H1 (cell line): ENCODE results near the gene ZNF443. TPM values are rescaled to one million over a fixed set of nuclear protein-coding genes. Genes with fewer than 3 reads are reported as not detected.
A peak's percentile ranks its signal among the peaks of the same experiment; 100 is the strongest.

ENCODE experiments used
- CTCF ChIA-PET: fragments of 300-600 bp; sonication (Branson Sonifier 250); formaldehyde crosslinking; loops from one replicate; lab custom pipeline; 2021; ENCODE audit not compliant: partially characterized antibody; lab: Charles Lee
- POLR2A ChIA-PET: fragments of 300-600 bp; sonication (Branson Sonifier 250); formaldehyde crosslinking; loops from one replicate; lab custom pipeline; 2021; ENCODE audit warnings: inconsistent platforms; ENCODE audit not compliant: partially characterized antibody; lab: Charles Lee
- DNase-seq, 2 experiments: peaks; one replicate each; pipeline versions ENCODE4 v3.0.0 to v3.0.0-alpha.2; 2010 to 2022; ENCODE audit warnings: low spot score in 2 of 2, low read depth in 1 of 2, mixed read lengths in 1 of 2
- FAIRE-seq: peaks from 2 replicates; lab custom pipeline; 2011; peaks lifted over from hg19 to GRCh38; lab: Jason Lieb, UNC
- H2AFZ ChIP-seq: 2 replicates; pipeline ENCODE4 v1.8.1; 2012; ENCODE audit warnings: low read length, inconsistent platforms
- H2AK5ac ChIP-seq: 2 replicates; pipeline ENCODE4 v1.6.1; 2013; ENCODE audit warnings: low read depth, low read length
- H2BK120ac ChIP-seq: replicated peaks from 2 replicates; pipeline ENCODE3; 2013; ENCODE audit warnings: low read depth, low read length, inconsistent platforms
- H2BK12ac ChIP-seq: 2 replicates; pipeline ENCODE4 v1.6.1; 2013; ENCODE audit warnings: low read depth, low read length
- H2BK15ac ChIP-seq: 2 replicates; pipeline ENCODE4 v1.6.1; 2013; ENCODE audit warnings: low read length
- H2BK20ac ChIP-seq: 2 replicates; pipeline ENCODE4 v1.6.1; 2013; ENCODE audit warnings: low read length
- H2BK5ac ChIP-seq: 2 replicates; pipeline ENCODE4 v1.6.1; 2013; ENCODE audit warnings: low read depth, low read length
- H3K14ac ChIP-seq: 2 replicates; pipeline ENCODE4 v1.6.1; 2013; ENCODE audit warnings: inconsistent platforms; ENCODE audit not compliant: insufficient read length
- H3K18ac ChIP-seq: 2 replicates; pipeline ENCODE4 v1.6.1; 2013; ENCODE audit warnings: low read length; ENCODE audit errors: extremely low read depth
- H3K23ac ChIP-seq: 2 replicates; pipeline ENCODE4 v1.6.1; 2013; ENCODE audit warnings: inconsistent platforms; ENCODE audit not compliant: insufficient read length
- H3K23me2 ChIP-seq: 2 replicates; pipeline ENCODE4 v1.6.1; 2013; ENCODE audit warnings: low read depth, low read length
- H3K27ac ChIP-seq: 2 replicates; pipeline ENCODE4 v1.6.1; 2011; ENCODE audit warnings: low read depth, low read length, inconsistent platforms
- H3K27me3 ChIP-seq, 4 experiments: replicated peaks in 1 of 4; 1 replicate in 1 of 4; 2 replicates in 3 of 4; pipeline versions ENCODE4 v1.6.1 to v1.8.1; 2011 to 2013; ENCODE audit warnings: low read length in 3 of 4, mild to moderate bottlenecking in 3 of 4, inconsistent platforms in 2 of 4, mixed read lengths in 2 of 4, moderate library complexity in 1 of 4; ENCODE audit not compliant: control insufficient read depth in 3 of 4, insufficient read depth in 3 of 4; ENCODE audit errors: extremely low read depth in 1 of 4
- H3K36me3 ChIP-seq, 4 experiments: 2 replicates each; pipeline versions ENCODE4 v1.6.1 to v1.8.1; 2011 to 2013; ENCODE audit warnings: mild to moderate bottlenecking in 4 of 4, low read length in 3 of 4, moderate library complexity in 2 of 4, control low read depth in 1 of 4, inconsistent platforms in 1 of 4; ENCODE audit not compliant: insufficient read depth in 4 of 4, control insufficient read depth in 2 of 4
- H3K4ac ChIP-seq: replicated peaks from 2 replicates; pipeline ENCODE3; 2013; ENCODE audit warnings: low read length, low read depth, mixed read lengths, inconsistent platforms; ENCODE audit not compliant: insufficient read length
- H3K4me1 ChIP-seq, 4 experiments: replicated peaks in 1 of 4; 1 replicate in 1 of 4; 2 replicates in 3 of 4; pipeline versions ENCODE4 v1.6.1 to v1.8.1; 2011 to 2013; ENCODE audit warnings: low read length in 3 of 4, inconsistent platforms in 2 of 4, mixed read lengths in 1 of 4; ENCODE audit not compliant: insufficient read depth in 4 of 4, control insufficient read depth in 3 of 4
- H3K4me2 ChIP-seq, 2 experiments: 2 replicates each; pipeline versions ENCODE4 v1.6.1 to v1.8.1; 2011 to 2013; ENCODE audit warnings: low read depth in 2 of 2, low read length in 2 of 2, control low read depth in 1 of 2, inconsistent platforms in 1 of 2, mild to moderate bottlenecking in 1 of 2; ENCODE audit not compliant: insufficient read depth in 1 of 2
- H3K4me3 ChIP-seq, 4 experiments: fragments of 200-600, 300-600 bp in 1 of 4; sonication (generic), shearing (Covaris generic), sonication (Bioruptor Twin) in 1 of 4; 2 replicates each; pipeline versions ENCODE4 v1.5.1 to v1.8.1; 2011 to 2016; ENCODE audit warnings: low read length in 4 of 4, low read depth in 3 of 4, control low read depth in 2 of 4, inconsistent platforms in 2 of 4, mild to moderate bottlenecking in 2 of 4, mixed read lengths in 1 of 4, moderate library complexity in 1 of 4; ENCODE audit not compliant: insufficient read depth in 2 of 4; ENCODE audit errors: extremely low read depth in 1 of 4
- H3K56ac ChIP-seq: replicated peaks from 2 replicates; pipeline ENCODE3; 2013; ENCODE audit warnings: low read depth, mild to moderate bottlenecking, mixed read lengths, low read length, inconsistent platforms; ENCODE audit not compliant: insufficient read length
- H3K79me1 ChIP-seq: 2 replicates; pipeline ENCODE4 v1.6.1; 2013; ENCODE audit warnings: low read depth, low read length, control low read depth
- H3K79me2 ChIP-seq, 2 experiments: 2 replicates each; pipeline versions ENCODE4 v1.6.1 to v1.8.1; 2012 to 2013; ENCODE audit warnings: low read length in 2 of 2, mild to moderate bottlenecking in 2 of 2, inconsistent platforms in 1 of 2; ENCODE audit not compliant: insufficient read depth in 2 of 2, control insufficient read depth in 1 of 2
- H3K9ac ChIP-seq, 4 experiments: replicated peaks in 1 of 4; 1 replicate in 1 of 4; 2 replicates in 3 of 4; pipeline versions ENCODE4 v1.6.1 to v1.8.1; 2011 to 2013; ENCODE audit warnings: low read depth in 3 of 4, low read length in 3 of 4, control low read depth in 2 of 4, mild to moderate bottlenecking in 2 of 4, moderate library complexity in 2 of 4, inconsistent platforms in 1 of 4; ENCODE audit errors: extremely low read depth in 1 of 4
- H3K9me3 ChIP-seq, 2 experiments: 2 replicates each; pipeline versions ENCODE4 v1.6.1 to v1.8.1; 2012 to 2013; ENCODE audit warnings: mild to moderate bottlenecking in 2 of 2, moderate library complexity in 2 of 2, control low read depth in 1 of 2, inconsistent platforms in 1 of 2, low read depth in 1 of 2, low read length in 1 of 2, mixed read lengths in 1 of 2; ENCODE audit not compliant: insufficient read depth in 2 of 2
- H4K20me1 ChIP-seq, 2 experiments: replicated peaks in 1 of 2; 2 replicates each; pipeline versions ENCODE3 to v1.8.1; 2011 to 2013; ENCODE audit warnings: inconsistent platforms in 2 of 2, low read length in 2 of 2, mild to moderate bottlenecking in 1 of 2; ENCODE audit not compliant: insufficient read depth in 2 of 2, control insufficient read depth in 1 of 2
- H4K5ac ChIP-seq: 2 replicates; pipeline ENCODE4 v1.6.1; 2013; ENCODE audit warnings: low read length, low read depth, mixed read lengths, inconsistent platforms; ENCODE audit not compliant: insufficient read length
- H4K8ac ChIP-seq: 2 replicates; pipeline ENCODE4 v1.8.0; 2013; ENCODE audit warnings: mild to moderate bottlenecking, moderate library complexity, low read length, inconsistent platforms; ENCODE audit not compliant: insufficient read depth; ENCODE audit errors: extremely low read depth
- H4K91ac ChIP-seq: replicated peaks from 2 replicates; pipeline ENCODE3; 2013; ENCODE audit warnings: low read length, mixed read lengths, inconsistent platforms; ENCODE audit not compliant: insufficient read length
- KDM1A ChIP-seq: fragments of 200-600, 300-600 bp; sonication (generic); IDR thresholded peaks from 2 replicates; pipeline ENCODE4 v1.7.1; 2016; ENCODE audit warnings: mild to moderate bottlenecking, low read length, borderline replicate concordance
- KDM4A ChIP-seq: IDR thresholded peaks from one replicate; pipeline ENCODE4 v1.7.1; 2012; ENCODE audit warnings: low read depth, mild to moderate bottlenecking, moderate library complexity, low read length, inconsistent platforms; ENCODE audit not compliant: severe bottlenecking
- POLR2A ChIP-seq, 2 experiments: IDR thresholded peaks; 1 replicate in 1 of 2; 2 replicates in 1 of 2; pipeline ENCODE4 v1.6.1; 2011; ENCODE audit warnings: low read depth in 2 of 2, low read length in 2 of 2, mild to moderate bottlenecking in 2 of 2; ENCODE audit errors: control extremely low read depth in 1 of 2
- SIN3A ChIP-seq, 2 experiments: IDR thresholded peaks in 1 of 2; conservative IDR thresholded peaks in 1 of 2; 2 replicates each; pipeline ENCODE4 v1.6.1; 2011 to 2012; ENCODE audit warnings: low read length in 2 of 2, improper control_type of control experiment in 1 of 2, low read depth in 1 of 2, mild to moderate bottlenecking in 1 of 2
- SIX5 ChIP-seq: IDR thresholded peaks from 2 replicates; pipeline ENCODE4 v1.6.1; 2011; ENCODE audit warnings: mild to moderate bottlenecking, low read depth, low read length
- SP1 ChIP-seq: IDR thresholded peaks from 2 replicates; pipeline ENCODE4 v1.6.1; 2011; ENCODE audit warnings: low read depth, low read length
- SUZ12 ChIP-seq: fragments of 200-600 bp; sonication (generic); IDR thresholded peaks from 2 replicates; pipeline ENCODE4 v1.6.1; 2012; ENCODE audit warnings: mild to moderate bottlenecking, inconsistent platforms, low read length, moderate library complexity, mixed read lengths
- TBP ChIP-seq: IDR thresholded peaks from 2 replicates; pipeline ENCODE4 v1.6.1; 2011; ENCODE audit warnings: low read depth, low read length, improper control_type of control experiment
- YY1 ChIP-seq: IDR thresholded peaks from 2 replicates; pipeline ENCODE4 v1.6.1; 2011; ENCODE audit warnings: low read depth, mild to moderate bottlenecking, low read length
- WGBS, 2 experiments: shearing (Covaris generic) in 1 of 2; methylation state at CpG; one replicate each; pipeline versions ENCODE4 v1.1.6 to v1.1.7; 2013 to 2015; ENCODE audit warnings: low lambda C conversion rate in 2 of 2, mixed read lengths in 2 of 2, inconsistent platforms in 1 of 2, low coverage in 1 of 2, missing lambda C conversion rate in 1 of 2; ENCODE audit not compliant: insufficient replicate concordance in 2 of 2, insufficient coverage in 1 of 2, insufficient read length in 1 of 2; ENCODE audit errors: extremely low coverage in 1 of 2, missing lambda C conversion rate in 1 of 2; 5-methylcytosine and 5-hydroxymethylcytosine counted together
- long read RNA-seq, 2 experiments: library from RNA in 1 of 2; library from capped mRNA in 1 of 2; stranded (forward); transcript quantifications; one replicate each; pipeline ENCODE4 v2.0.0, GENCODE V29; 2021; ENCODE audit warnings: inconsistent platforms in 1 of 2
- polyA minus RNA-seq, 3 experiments: library from RNA; depleted of rRNA, polyadenylated mRNA; stranded (reverse); fragments of >200 nt; gene quantifications; 1 replicate in 2 of 3; 2 replicates in 1 of 3; pipeline ENCODE4 v1.2.3, GENCODE V29; 2011
- polyA plus RNA-seq, 7 experiments: library from polyadenylated mRNA; depleted of rRNA in 3 of 7; stranded (reverse) in 5 of 7; unstranded in 2 of 7; fragments of >200 nt in 5 of 7; fragments of 200-250 nt in 2 of 7; gene quantifications; 1 replicate in 5 of 7; 2 replicates in 1 of 7; 4 replicates in 1 of 7; pipeline versions ENCODE4 v1.2.1 to v1.2.3, GENCODE V29; 2011 to 2013; ENCODE audit warnings: missing spikeins in 2 of 7, mixed read lengths in 2 of 7
- total RNA-seq: library from RNA; stranded (reverse); fragmentation: NEBNext Ultra II Directional; extraction: Animal tissue kit (Norgen Biotek cat#: 25700); gene quantifications from 2 replicates; pipeline ENCODE4 v1.2.1, GENCODE V29; 2021

The ZNF443 gene
- total RNA-seq (7.8 and 9.2 TPM in 2 replicates), polyA plus RNA-seq (2011; rRNA removed) (0.74 and 1.4 TPM in 2 replicates), polyA minus RNA-seq (2011; rRNA and poly(A)+ RNA removed) (6.7 and 10.8 TPM in 2 replicates)
- polyA plus RNA-seq (2011; cell fraction: cytosol; rRNA removed): 2.1 TPM
- 1.1 TPM for polyA plus RNA-seq (2011; cell fraction: nucleus; rRNA removed)
- 2.5 to 4.8 TPM (median 2.9 TPM) in 4 replicates for polyA plus RNA-seq (2012, experiment 1 of 2)
- polyA plus RNA-seq (2012, experiment 2 of 2): 0.34 TPM
- polyA plus RNA-seq (2013, experiment 1 of 2): 3.7 TPM
- 3.9 TPM for polyA plus RNA-seq (2013, experiment 2 of 2)
- polyA minus RNA-seq (2011; cell fraction: cytosol; rRNA and poly(A)+ RNA removed): 6.2 TPM
- 11.8 TPM for polyA minus RNA-seq (2011; cell fraction: nucleus; rRNA and poly(A)+ RNA removed)
- long read RNA-seq, experiment 1, partial matches to known transcripts: 3 of 5 reads
- long read RNA-seq, experiment 1, other reads (novel, unspliced or antisense): 0 of 5 reads
- long read RNA-seq, experiment 2, partial matches to known transcripts: 0 of 5 reads
- long read RNA-seq, experiment 2, other reads (novel, unspliced or antisense): 1 of 5 reads

DNA sequence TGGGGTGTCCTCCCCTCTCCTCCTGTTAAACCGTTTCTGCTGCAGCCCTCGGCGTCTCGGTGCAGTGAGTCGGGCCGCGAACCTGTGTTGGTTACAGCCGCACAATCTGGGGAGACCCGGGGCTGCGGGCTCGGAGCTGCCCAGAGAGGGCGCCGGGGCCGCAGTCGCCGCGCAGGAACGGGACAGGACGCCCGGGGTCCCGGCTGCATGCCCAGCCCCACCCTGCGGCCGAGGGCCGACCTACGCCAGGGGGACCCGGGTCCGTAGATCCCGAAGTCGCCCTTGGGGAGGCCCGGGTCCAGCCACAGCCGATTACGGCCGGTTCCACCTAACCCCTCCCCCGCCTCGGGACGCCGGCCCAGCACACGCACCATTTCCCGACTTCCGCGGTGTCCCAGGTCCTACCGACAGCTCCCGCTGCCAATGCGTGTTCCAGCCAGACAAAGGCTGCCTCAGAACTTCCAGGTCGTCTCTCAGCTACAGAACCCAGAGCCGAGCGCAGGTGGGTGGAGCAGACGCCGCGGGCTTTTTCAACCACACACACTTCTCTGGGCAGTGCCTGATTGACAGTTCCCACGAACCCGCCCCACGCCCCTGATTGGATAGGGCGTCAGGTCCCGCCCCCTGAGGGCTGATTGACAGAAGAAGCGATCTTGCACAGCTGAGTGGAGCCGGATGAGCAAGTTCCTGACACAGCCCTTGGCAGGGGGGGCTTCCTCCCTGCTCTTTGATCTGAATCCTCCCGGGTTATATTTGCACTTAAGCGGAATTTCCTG is at the start of gene ZNF443:
Gene ZNF443 (minus strand): TSS at position 481 of the 776 bp plus-strand sequence. CDS start 107 bp downstream, at position 374.
- peak within 1 kb of the TSS; percentile 76 for H3K27ac ChIP-seq
- no peak within 1 kb of the TSS for H4K91ac ChIP-seq
- H2AK5ac ChIP-seq: no peak within 1 kb of the TSS
- H3K4ac ChIP-seq: no peak within 1 kb of the TSS
- H3K79me1 ChIP-seq: no peaks in the 10 kb centered on the region
- peak within 1 kb of the TSS; percentile 73 to 86 (median 78) for H3K9ac ChIP-seq
- peak within 1 kb of the TSS; percentile 71 for H3K18ac ChIP-seq
- FAIRE-seq: peak; percentile 60
- H4K20me1 ChIP-seq: no peaks in the 10 kb centered on the region
- H2BK12ac ChIP-seq: no peak within 1 kb of the TSS
- no peaks in the 10 kb centered on the region for H3K4me1 ChIP-seq
- peak within 1 kb of the TSS; percentile 72 to 84 for H3K4me2 ChIP-seq
- peak; percentile 92 to 99 for DNase-seq
- peaks cover 0 to 16% of the 10 kb centered on the region in 2 experiments; a peak in 2 of 4 replicates for H3K79me2 ChIP-seq
- H3K4me3 ChIP-seq: peak within 1 kb of the TSS; percentile 74 to 91 (median 82)
- 0 out of 2 replicates have a peak, but pooled peaks cover 1% of the 10 kb centered on the region for H3K23me2 ChIP-seq
- POLR2A ChIA-PET: interaction anchor here (0.7 to 1.5 kb wide), 10 partner anchors 39 to 454 kb away, joined by 3 to 9 read pairs (median 4); partner anchors contain the start of genes ZNF20, ZNF442 and ZNF799
- H3K9me3 ChIP-seq: no peaks in the 10 kb centered on the region
- H3K56ac ChIP-seq: no peak within 1 kb of the TSS
- no peaks in the 10 kb centered on the region for H3K36me3 ChIP-seq
- no peaks in the 10 kb centered on the region for H3K27me3 ChIP-seq
- H2BK15ac ChIP-seq: no peak within 1 kb of the TSS
- CTCF ChIA-PET: no interaction called here
- no peak within 1 kb of the TSS for H2BK20ac ChIP-seq
- H2AFZ ChIP-seq: peak within 1 kb of the TSS; percentile 98; the same call in 1 of the 2 replicates
- peak within 1 kb of the TSS; percentile 32 for H3K23ac ChIP-seq
- peak within 1 kb of the TSS; percentile 94 for H2BK5ac ChIP-seq
- no peak within 1 kb of the TSS for H2BK120ac ChIP-seq
- H3K14ac ChIP-seq: no peak within 1 kb of the TSS
- WGBS, 2 experiments: 2% methylated on average over 44 of the region's 59 CpGs; no CpG with 5 or more reads in 1 of the 2 experiments
- no peak within 1 kb of the TSS for H4K5ac ChIP-seq
- H4K8ac ChIP-seq: peak within 1 kb of the TSS; percentile 81; the same call in 1 of the 2 replicates
- peak; percentile 92 for TF ChIP-seq SP1
- no peak for TF ChIP-seq SUZ12
- no peak for TF ChIP-seq YY1
- TF ChIP-seq KDM1A: no peak
- TF ChIP-seq SIN3A (conservative IDR thresholded peaks at IDR 0.05 in 1 of 2, IDR thresholded peaks at IDR 0.05 in 1 of 2; ENCODE audit: low read depth in 1 of 2, low read length in 2 of 2): peak in 1 of 2 experiments; percentile 52; a peak in 1 of 4 replicates
- TF ChIP-seq TBP: peak; percentile 59; the same call in 1 of the 2 replicates
- peak; percentile 14 for TF ChIP-seq KDM4A
- peak; percentile 43 to 88 for TF ChIP-seq POLR2A (IDR thresholded peaks at IDR 0.05; ENCODE audit: control extremely low read depth in 1 of 2, low read depth in 2 of 2, low read length in 2 of 2)
- TF ChIP-seq SIX5: no peak
